GM23338 (cell line): ENCODE measurements around the gene ZRANB2. TPM values are rescaled to one million over a fixed set of nuclear protein-coding genes. Genes with fewer than 3 reads are reported as not detected.

Experiments used
- ATAC-seq: fragments of 200-7000 bp; cut with Tn5 transposase; 3 replicates; pipeline ENCODE4 v1.9.1; 2020
- DNase-seq: peaks from one replicate; pipeline ENCODE4 v3.0.0-alpha.2; 2015; ENCODE audit warnings: low spot score
- H2AFZ ChIP-seq: fragments of 200-600 bp; sonication (generic); 2 replicates; pipeline ENCODE4 v1.8.0; 2016; ENCODE audit warnings: antibody characterized with exemption, mild to moderate bottlenecking, moderate library complexity
- H3F3A ChIP-seq: fragments of 200-600 bp; sonication (generic); replicated peaks from 2 replicates; pipeline ENCODE4 v1.8.0; 2017; ENCODE audit warnings: antibody characterized with exemption, mixed run types, low read depth
- H3K27ac ChIP-seq: fragments of 200-600 bp; sonication (generic); 2 replicates; pipeline ENCODE4 v1.6.1; 2016; ENCODE audit warnings: low read depth
- H3K27me3 ChIP-seq: fragments of 200-600 bp; sonication (generic); 2 replicates; pipeline ENCODE4 v1.8.0; 2016; ENCODE audit warnings: mild to moderate bottlenecking, mixed run types, moderate library complexity; ENCODE audit not compliant: insufficient read depth
- H3K36me3 ChIP-seq: fragments of 200-600 bp; sonication (generic); 2 replicates; pipeline ENCODE4 v1.8.0; 2016; ENCODE audit warnings: mild to moderate bottlenecking; ENCODE audit not compliant: insufficient read depth
- H3K4me1 ChIP-seq: fragments of 200-600 bp; sonication (generic); 2 replicates; pipeline ENCODE4 v1.8.0; 2016; ENCODE audit warnings: mild to moderate bottlenecking, moderate library complexity; ENCODE audit not compliant: insufficient read depth
- H3K4me2 ChIP-seq: fragments of 200-600 bp; sonication (generic); 2 replicates; pipeline ENCODE4 v1.7.1; 2017; ENCODE audit warnings: mixed run types
- H3K4me3 ChIP-seq: fragments of 200-600 bp; sonication (generic); 2 replicates; pipeline ENCODE4 v1.6.1; 2016; ENCODE audit warnings: mixed run types
- H3K79me2 ChIP-seq: fragments of 200-600 bp; sonication (generic); replicated peaks from 2 replicates; pipeline ENCODE4 v1.8.0; 2017; ENCODE audit warnings: mild to moderate bottlenecking; ENCODE audit not compliant: insufficient read depth
- H3K9me2 ChIP-seq: fragments of 200-600 bp; sonication (generic); 2 replicates; pipeline ENCODE4 v1.8.0; 2017; ENCODE audit not compliant: insufficient read depth
- H4K20me1 ChIP-seq: fragments of 200-600 bp; sonication (generic); replicated peaks from 2 replicates; pipeline ENCODE4 v1.8.0; 2017; ENCODE audit warnings: mild to moderate bottlenecking; ENCODE audit not compliant: insufficient read depth
- H3K27ac Mint-ChIP-seq: 2 replicates; pipeline ENCODE4 v1.8.0; 2020; ENCODE audit warnings: inconsistent platforms, mild to moderate bottlenecking, moderate library complexity, mixed read lengths
- H3K27me3 Mint-ChIP-seq: 3 replicates; pipeline ENCODE4 v1.8.0; 2022; ENCODE audit warnings: low read depth, mild to moderate bottlenecking, moderate library complexity, mixed read lengths, inconsistent platforms; ENCODE audit not compliant: insufficient read depth, poor library complexity
- H3K36me3 Mint-ChIP-seq: 3 replicates; pipeline ENCODE4 v1.8.0; 2021; ENCODE audit warnings: low read depth, mild to moderate bottlenecking, inconsistent platforms, moderate library complexity, mixed read lengths
- H3K4me1 Mint-ChIP-seq: 3 replicates; pipeline ENCODE4 v1.8.0; 2020; ENCODE audit warnings: mild to moderate bottlenecking, inconsistent platforms, mixed read lengths
- H3K4me3 Mint-ChIP-seq: 3 replicates; pipeline ENCODE4 v1.8.0; 2021; ENCODE audit warnings: moderate library complexity, mild to moderate bottlenecking, inconsistent platforms, mixed read lengths
- H3K9me3 Mint-ChIP-seq: 3 replicates; pipeline ENCODE4 v1.8.0; 2020; ENCODE audit warnings: moderate library complexity, mild to moderate bottlenecking, inconsistent platforms, mixed read lengths
- CREB1 ChIP-seq: fragments of 250-450 bp; sonication (Bioruptor Pico); IDR thresholded peaks from 2 replicates; pipeline ENCODE4 v1.5.0; 2020; ENCODE audit warnings: low read depth, mild to moderate bottlenecking, moderate library complexity
- CTCF ChIP-seq, 2 experiments: fragments of 200-600 bp in 1 of 2; sonication (generic) in 1 of 2; conservative IDR thresholded peaks; 2 replicates each; pipeline versions ENCODE4 v1.5.1 to v1.6.1; 2016 to 2017; ENCODE audit warnings: antibody characterized with exemption in 2 of 2, low read depth in 2 of 2, mild to moderate bottlenecking in 2 of 2, moderate library complexity in 1 of 2
- ETS1 ChIP-seq: IDR thresholded peaks from 2 replicates; pipeline ENCODE4 v1.6.1; 2016; ENCODE audit warnings: antibody characterized with exemption
- EZH2 ChIP-seq: fragments of 200-600 bp; sonication (generic); IDR thresholded peaks from one replicate; pipeline ENCODE4 v1.8.0; 2017; ENCODE audit warnings: antibody characterized with exemption, mild to moderate bottlenecking, low read depth; ENCODE audit not compliant: unreplicated experiment
- EZH2phosphoT487 ChIP-seq: fragments of 200-600 bp; sonication (generic); IDR thresholded peaks from one replicate; pipeline ENCODE4 v1.8.1; 2018; ENCODE audit warnings: antibody characterized with exemption; ENCODE audit not compliant: unreplicated experiment
- JUNB ChIP-seq: IDR thresholded peaks from one replicate; pipeline ENCODE4 v1.6.1; 2016; ENCODE audit warnings: antibody characterized with exemption; ENCODE audit not compliant: unreplicated experiment
- POLR2AphosphoS5 ChIP-seq: IDR thresholded peaks from 2 replicates; pipeline ENCODE4 v1.6.1; 2016; ENCODE audit warnings: antibody characterized with exemption, low read depth
- STAT1 ChIP-seq: IDR thresholded peaks from one replicate; pipeline ENCODE4 v1.6.1; 2016; ENCODE audit warnings: antibody characterized with exemption; ENCODE audit not compliant: unreplicated experiment
- ZNF114 ChIP-seq: fragments of 250-450 bp; sonication (Bioruptor Pico); IDR thresholded peaks from 2 replicates; pipeline ENCODE4 v1.5.0; 2020; ENCODE audit warnings: mild to moderate bottlenecking, moderate library complexity
- ZNF331 ChIP-seq: fragments of 250-450 bp; sonication (Bioruptor Pico); IDR thresholded peaks from 2 replicates; pipeline ENCODE4 v1.5.0; 2020; ENCODE audit warnings: low read depth, mild to moderate bottlenecking, moderate library complexity
- ZNF462 ChIP-seq: fragments of 250-450 bp; sonication (Bioruptor Pico); IDR thresholded peaks from 2 replicates; pipeline ENCODE4 v1.5.0; 2020; ENCODE audit warnings: mild to moderate bottlenecking, moderate library complexity
- polyA plus RNA-seq: library from polyadenylated mRNA; unstranded; fragments of >200 nt; fragmentation: Nextera tagmentation; extraction: Ambion mirVana; gene quantifications from 2 replicates; pipeline ENCODE4 v1.2.1, GENCODE V29; 2016
- total RNA-seq: library from RNA; depleted of rRNA; stranded (reverse); fragments of >200 nt; shearing (Covaris generic); gene quantifications from 2 replicates; pipeline ENCODE4 v1.2.3, GENCODE V29; 2014

The ZRANB2 gene
- total and polyA plus RNA-seq, 2 experiments from 2014 or later: 84.9 to 170 TPM

GRCh38 chr1:71080739-71081696 is at the start of gene ZRANB2 (continued):
- TF ChIP-seq EZH2 (no peak), CREB1 (CRISPR knock-in tag) (peak; percentile 21; the same call in 1 of the 2 replicates)

GRCh38 chr1:71128060-71128459 is 47.2 kb upstream of the ZRANB2 start:
- H3K4me3 ChIP-seq: no peak overlapping the region
- no peak for ATAC-seq
- H4K20me1 ChIP-seq: no peaks in the 10 kb centered on the region
- Mint-ChIP-seq H3K36me3 (peaks cover 30% of the 10 kb centered on the region), H3K9me3 (peaks cover 59% of the 10 kb centered on the region), H3K27me3 (no peaks in the 10 kb centered on the region), H3K4me3 (no peak overlapping the region), H3K27ac (no peak overlapping the region), H3K4me1 (no peaks in the 10 kb centered on the region)
- H3K79me2 ChIP-seq: no peaks in the 10 kb centered on the region
- no peak overlapping the region for H3K27ac ChIP-seq
- no peaks in the 10 kb centered on the region for H3K27me3 ChIP-seq
- H3F3A ChIP-seq: no peaks in the 10 kb centered on the region
- no peak overlapping the region for H3K4me2 ChIP-seq
- 0 out of 2 replicates have a peak, but pooled peaks cover 7% of the 10 kb centered on the region for H3K9me2 ChIP-seq
- TF ChIP-seq ZNF462 (CRISPR knock-in tag): no peak
- no peak for TF ChIP-seq ZNF331 (CRISPR knock-in tag)
- no peak for TF ChIP-seq ZNF114
- TF ChIP-seq CTCF (conservative IDR thresholded peaks at IDR 0.05; ENCODE audit: low read depth in 2 of 2): no peak
- no peak for TF ChIP-seq STAT1
- TF ChIP-seq ETS1: no peak
- TF ChIP-seq EZH2: no peak
- TF ChIP-seq EZH2phosphoT487: no peak
- TF ChIP-seq JUNB: no peak
- TF ChIP-seq CREB1 (CRISPR knock-in tag): no peak
- TF ChIP-seq POLR2AphosphoS5: no peak
- no peak overlapping the region for H2AFZ ChIP-seq
- DNase-seq: no peak
- H3K4me1 ChIP-seq: no peaks in the 10 kb centered on the region
- peaks cover 16% of the 10 kb centered on the region; the same call in 1 of the 2 replicates for H3K36me3 ChIP-seq
